BJ (cell line): ENCODE data around the gene SYK. TPM values are rescaled to one million over a fixed set of nuclear protein-coding genes. Genes with fewer than 3 reads are reported as not detected.

ENCODE experiments used
- CTCF ChIA-PET: fragments of 350-600 bp; formaldehyde crosslinking; extraction: SDS; loops from one replicate; lab custom pipeline; 2021; ENCODE audit warnings: antibody characterized with exemption, inconsistent platforms; lab: Yijun Ruan, JAX
- POLR2A ChIA-PET: fragments of 300-600 bp; sonication (Branson Sonifier 250); formaldehyde crosslinking; extraction: SDS; loops from one replicate; lab custom pipeline; 2021; ENCODE audit warnings: antibody characterized with exemption; lab: Charles Lee
- DNase-seq: peaks from one replicate; pipeline ENCODE4 v3.0.0-alpha.2; 2011; ENCODE audit warnings: low read depth
- H3K27me3 ChIP-seq: 2 replicates; pipeline ENCODE4 v1.6.0; 2011; ENCODE audit warnings: low read length; ENCODE audit not compliant: control insufficient read depth, insufficient read depth
- H3K36me3 ChIP-seq: 2 replicates; pipeline ENCODE4 v1.5.1; 2011; ENCODE audit warnings: low read length; ENCODE audit not compliant: control insufficient read depth, insufficient read depth
- H3K4me3 ChIP-seq: 2 replicates; pipeline ENCODE4 v1.5.1; 2011; ENCODE audit warnings: low read depth, mild to moderate bottlenecking, control low read depth, low read length
- CTCF ChIP-seq: IDR thresholded peaks from 2 replicates; pipeline ENCODE4 v1.5.1; 2011; ENCODE audit warnings: low read depth, mild to moderate bottlenecking, control low read depth, inconsistent platforms, low read length, moderate library complexity; ENCODE audit not compliant: insufficient read depth
- polyA plus RNA-seq: library from polyadenylated mRNA; depleted of rRNA; stranded (reverse); fragments of >200 nt; gene quantifications from 2 replicates; pipeline ENCODE4 v1.2.3, GENCODE V29; 2011

SYK gene
- polyA plus RNA-seq, 1 experiment = not detected

DNA sequence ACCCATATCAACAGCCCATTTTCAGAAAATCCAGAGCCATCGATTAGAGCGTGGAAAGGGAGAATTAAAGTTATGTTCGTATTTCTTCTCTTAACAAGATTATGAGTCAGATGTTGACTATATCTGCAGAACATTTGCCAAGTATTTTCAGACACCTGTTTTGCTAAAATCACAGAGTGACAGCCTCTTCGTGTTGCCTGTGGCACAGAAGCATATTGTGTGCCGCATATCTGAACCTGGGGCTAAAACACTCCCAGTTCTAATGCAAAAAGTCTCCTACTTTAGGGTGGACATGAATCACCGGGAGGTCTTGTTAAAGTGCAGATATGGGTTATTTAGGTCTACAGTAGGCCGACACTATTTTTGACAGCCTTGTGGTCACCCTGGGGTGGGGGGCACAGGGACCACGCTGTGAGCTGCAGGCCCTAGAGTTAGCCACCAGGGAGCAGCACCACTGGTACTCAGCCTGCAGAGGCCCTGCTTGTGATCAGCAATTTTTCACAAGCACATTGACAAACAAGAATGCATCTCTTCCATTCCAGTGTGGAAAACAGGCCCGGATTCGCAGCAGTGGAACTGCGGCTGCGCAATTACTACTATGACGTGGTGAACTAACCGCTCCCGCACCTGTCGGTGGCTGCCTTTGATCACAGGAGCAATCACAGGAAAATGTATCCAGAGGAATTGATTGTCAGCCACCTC lies 93.5 kb downstream of the SYK start:
- CTCF ChIA-PET = no interaction called here

GRCh38 chr9:90895786-90896185 lies 94.2 kb downstream of the SYK start:
- H3K4me3 ChIP-seq = no peak overlapping the region
- no peak for TF ChIP-seq CTCF
- no peak for DNase-seq
- H3K27me3 ChIP-seq = peaks cover 2% of the 10 kb centered on the region; the same call in 1 of the 2 replicates
- no peaks in the 10 kb centered on the region for H3K36me3 ChIP-seq
- ChIA-PET POLR2A (no interaction called here), CTCF (no interaction called here)

More for the DNA sequence above, 93.5 kb downstream of the SYK start:
- peaks cover 2% of the 10 kb centered on the region; the same call in 1 of the 2 replicates for H3K27me3 ChIP-seq
- no peak overlapping the region for H3K4me3 ChIP-seq
- POLR2A ChIA-PET = no interaction called here
- no peak for DNase-seq
- no peaks in the 10 kb centered on the region for H3K36me3 ChIP-seq
- peak; percentile 62 for TF ChIP-seq CTCF

GRCh38 chr9:90896231-90896630 lies 94.6 kb downstream of the SYK start:
- CTCF ChIA-PET = interaction anchor here (0.7 kb wide), 1 partner anchor 10 kb away, joined by 3 read pairs; no protein-coding TSS in a partner anchor
- no peaks in the 10 kb centered on the region for H3K36me3 ChIP-seq
- no peak for TF ChIP-seq CTCF
- H3K4me3 ChIP-seq = no peak overlapping the region
- DNase-seq = no peak
- POLR2A ChIA-PET = no interaction called here
- H3K27me3 ChIP-seq = peaks cover 2% of the 10 kb centered on the region; the same call in 1 of the 2 replicates

DNA sequence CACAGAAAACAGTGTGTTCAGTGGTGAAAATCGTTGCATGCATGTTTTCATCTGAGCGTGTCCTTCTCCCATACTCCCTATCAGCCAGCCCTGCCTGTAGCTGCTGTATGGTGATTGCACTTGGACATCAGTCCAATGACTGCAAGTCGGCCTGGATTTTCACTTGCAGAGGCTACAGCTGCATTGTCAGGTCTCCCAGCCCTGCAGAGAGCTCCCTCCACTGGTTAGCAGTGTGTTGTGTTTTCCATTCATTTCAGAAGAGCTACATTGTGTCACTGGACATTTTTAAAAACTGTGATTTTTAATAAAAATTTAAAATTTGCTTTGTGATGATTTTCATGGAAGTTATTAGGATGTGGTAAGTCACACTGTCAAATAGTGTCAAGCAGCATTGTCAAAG lies 96.6 kb downstream of the SYK start:
- CTCF ChIA-PET = interaction anchor here (0.6 to 1.5 kb wide), 2 partner anchors 17 to 607 kb away, joined by 3 to 8 read pairs; no protein-coding TSS in a partner anchor
- TF ChIP-seq CTCF = peak; percentile 27; the same call in 1 of the 2 replicates
- POLR2A ChIA-PET = no interaction called here
- H3K4me3 ChIP-seq = no peak overlapping the region
- H3K36me3 ChIP-seq = no peaks in the 10 kb centered on the region
- no peak for DNase-seq
- no peaks in the 10 kb centered on the region for H3K27me3 ChIP-seq

GRCh38 chr9:90899287-90899686 lies 97.7 kb downstream of the SYK start:
- TF ChIP-seq CTCF = no peak

More at GRCh38 chr9:90899287-90899686, 97.7 kb downstream of the SYK start:
- no peak for DNase-seq
- Histone ChIP-seq H3K27me3 (no peaks in the 10 kb centered on the region), H3K36me3 (no peaks in the 10 kb centered on the region), H3K4me3 (no peak overlapping the region)
- ChIA-PET POLR2A (no interaction called here), CTCF (interaction anchor here (1.5 kb wide), 1 partner anchor 16 kb away, joined by 8 read pairs; no protein-coding TSS in a partner anchor)
